HL-60 (cell line): Measurements from ENCODE around the gene MAP3K2.
A peak's percentile ranks its signal among the peaks of the same experiment; 100 is the strongest.

Experiments used
- DNase-seq, 2 experiments: peaks; one replicate each; pipeline ENCODE4 v3.0.0-alpha.2; 2010 to 2020; ENCODE audit warnings: low read depth in 1 of 2, low spot score in 1 of 2
- H3K27ac ChIP-seq: fragments of 250-450 bp; sonication (Bioruptor Pico); replicated peaks from 2 replicates; pipeline ENCODE4 v1.5.1; 2020; ENCODE audit warnings: mild to moderate bottlenecking, moderate library complexity
- H3K27me3 ChIP-seq: fragments of 250-450 bp; sonication (Bioruptor Pico); 2 replicates; pipeline ENCODE4 v1.5.1; 2021; ENCODE audit warnings: mild to moderate bottlenecking, moderate library complexity; ENCODE audit not compliant: insufficient read depth, poor library complexity, severe bottlenecking
- H3K4me3 ChIP-seq: replicated peaks from 2 replicates; pipeline ENCODE4 v1.5.1; 2011; ENCODE audit warnings: mild to moderate bottlenecking, control low read depth, low read length; ENCODE audit not compliant: insufficient read depth
- CTCF ChIP-seq: IDR thresholded peaks from one replicate; pipeline ENCODE4 v1.5.1; 2011; ENCODE audit warnings: low read length, control low read depth, inconsistent platforms; ENCODE audit not compliant: insufficient read depth
- GABPA ChIP-seq: IDR thresholded peaks from 2 replicates; pipeline ENCODE4 v1.6.1; 2012; ENCODE audit warnings: low read depth
- POLR2AphosphoS5 ChIP-seq: IDR thresholded peaks from 2 replicates; pipeline ENCODE4 v1.6.1; 2012; ENCODE audit warnings: low read depth
- REST ChIP-seq: IDR thresholded peaks from 2 replicates; pipeline ENCODE4 v1.6.1; 2012; ENCODE audit warnings: low read depth; ENCODE audit not compliant: insufficient replicate concordance
- SPI1 ChIP-seq: IDR thresholded peaks from 2 replicates; pipeline ENCODE4 v1.6.1; 2012; ENCODE audit warnings: low read depth, mild to moderate bottlenecking, borderline replicate concordance

The MAP3K2 gene

GRCh38 chr2:127423478-127423843 lies 35.7 kb upstream of the MAP3K2 start:
- no peak for TF ChIP-seq SPI1
- no peak for TF ChIP-seq CTCF
- no peak for TF ChIP-seq REST
- TF ChIP-seq POLR2AphosphoS5: no peak
- no peak for TF ChIP-seq GABPA
- DNase-seq: no peak
- H3K27ac ChIP-seq: no peak overlapping the region
- H3K27me3 ChIP-seq: no peaks in the 10 kb centered on the region
- peak overlapping the region; percentile 28 for H3K4me3 ChIP-seq

GRCh38 chr2:127422559-127423477 lies 35.0 kb upstream of the MAP3K2 start:
- peak overlapping the region; percentile 28 for H3K4me3 ChIP-seq
- peak in 1 of 2 experiments; percentile 69 for DNase-seq
- no peaks in the 10 kb centered on the region for H3K27me3 ChIP-seq
- TF ChIP-seq CTCF: no peak
- TF ChIP-seq POLR2AphosphoS5: peak; percentile 34; the same call in 1 of the 2 replicates
- TF ChIP-seq REST: no peak
- no peak for TF ChIP-seq GABPA
- TF ChIP-seq SPI1: no peak
- no peak overlapping the region for H3K27ac ChIP-seq

GRCh38 chr2:127421871-127422558 lies 34.2 kb upstream of the MAP3K2 start:
- TF ChIP-seq GABPA: no peak
- no peak for TF ChIP-seq POLR2AphosphoS5
- TF ChIP-seq CTCF: no peak
- no peak for TF ChIP-seq SPI1
- TF ChIP-seq REST: no peak
- DNase-seq: no peak
- no peaks in the 10 kb centered on the region for H3K27me3 ChIP-seq
- H3K27ac ChIP-seq: no peak overlapping the region
- peak overlapping the region; percentile 28; the same call in 1 of the 2 replicates for H3K4me3 ChIP-seq
